Measurements from ENCODE around the gene FGF10.

Gene FGF10

GRCh38 chr5:44389090-44389822, at the start of gene FGF10:
Gene FGF10 (minus strand): TSS chr5:44389420. CDS start chr5:44388682, 738 bp downstream.
- no peak for DNase-seq (ENCODE audit: low read depth)

- DNase-seq (ENCODE audit: low read depth) = no peak
Observed at GRCh38 chr5:44426944-44427343, 37.7 kb upstream of the FGF10 start.

- DNase-seq (ENCODE audit: low read depth) = no peak
Observed at GRCh38 chr5:44412286-44412685, 23.1 kb upstream of the FGF10 start.

GRCh38 chr5:44402084-44402483, 12.9 kb upstream of the FGF10 start:
- no peak for DNase-seq (ENCODE audit: low read depth)

GRCh38 chr5:44401611-44402010, 12.4 kb upstream of the FGF10 start:
- DNase-seq (ENCODE audit: low read depth) = no peak

- no peak for DNase-seq (ENCODE audit: low read depth)
Observed at GRCh38 chr5:44398382-44398781, 9.2 kb upstream of the FGF10 start.

GRCh38 chr5:44396312-44396711, 7.1 kb upstream of the FGF10 start:
- DNase-seq (ENCODE audit: low read depth) = no peak

GRCh38 chr5:44390351-44390750, 1.1 kb upstream of the FGF10 start:
- no peak for DNase-seq (ENCODE audit: low read depth)

GRCh38 chr5:44389823-44390143, 563 bp upstream of the FGF10 start:
- DNase-seq (ENCODE audit: low read depth) = no peak

GRCh38 chr5:44388321-44389089, 715 bp downstream of the FGF10 start:
- peak; percentile 3 for DNase-seq (ENCODE audit: low read depth)

GRCh38 chr5:44387921-44388320, 1.3 kb downstream of the FGF10 start:
- DNase-seq (ENCODE audit: low read depth) = no peak

- DNase-seq (ENCODE audit: low read depth) = no peak
Observed at GRCh38 chr5:44387406-44387805, 1.8 kb downstream of the FGF10 start.

- DNase-seq (ENCODE audit: low read depth) = no peak
Observed at GRCh38 chr5:44385291-44385900, 3.8 kb downstream of the FGF10 start.

- DNase-seq (ENCODE audit: low read depth) = no peak
Observed at GRCh38 chr5:44384816-44385215, 4.4 kb downstream of the FGF10 start.

- DNase-seq (ENCODE audit: low read depth) = no peak
Observed at GRCh38 chr5:44382894-44383293, 6.3 kb downstream of the FGF10 start.

GRCh38 chr5:44377057-44377456, 12.2 kb downstream of the FGF10 start:
- no peak for DNase-seq (ENCODE audit: low read depth)

- DNase-seq (ENCODE audit: low read depth) = no peak
Observed at GRCh38 chr5:44372028-44372427, 17.2 kb downstream of the FGF10 start.

- no peak for DNase-seq (ENCODE audit: low read depth)
Observed at GRCh38 chr5:44367203-44367602, 22.0 kb downstream of the FGF10 start.

- peak; percentile 14 for DNase-seq (ENCODE audit: low read depth)
Observed at GRCh38 chr5:44365345-44365744, 23.9 kb downstream of the FGF10 start.

- DNase-seq (ENCODE audit: low read depth) = no peak
Observed at GRCh38 chr5:44364097-44364496, 25.1 kb downstream of the FGF10 start.

GRCh38 chr5:44361342-44362001, 27.7 kb downstream of the FGF10 start:
- no peak for DNase-seq (ENCODE audit: low read depth)

- no peak for DNase-seq (ENCODE audit: low read depth)
Observed at GRCh38 chr5:44360919-44361318, 28.3 kb downstream of the FGF10 start.

GRCh38 chr5:44358421-44358820, 30.8 kb downstream of the FGF10 start:
- no peak for DNase-seq (ENCODE audit: low read depth)

Measured in EH (cell line).